Activated CD4-positive, alpha-beta T cell treated with anti-CD3 and anti-CD28 coated beads, Interleukin-2, amount 10 ng/mL, durations not matched to agents 7 days and 5 days (primary cell): Measurements from ENCODE around the gene MED12L. TPM values are rescaled to one million over a fixed set of nuclear protein-coding genes. Genes with fewer than 3 reads are reported as not detected.

Source experiments
- CTCF ChIA-PET: fragments of 350-600 bp; sonication (Branson Sonifier 250); formaldehyde crosslinking; loops from one replicate; lab custom pipeline; 2021; ENCODE audit warnings: antibody characterized with exemption; lab: Charles Lee
- POLR2A ChIA-PET: fragments of 350-600 bp; sonication (Branson Sonifier 250); formaldehyde crosslinking; loops from one replicate; lab custom pipeline; 2021; ENCODE audit warnings: antibody characterized with exemption; lab: Charles Lee
- DNase-seq: peaks from one replicate; pipeline ENCODE4 v3.0.0-alpha.2; 2020
- H3K27ac Mint-ChIP-seq: one replicate; pipeline ENCODE4 v1.8.0; 2021; ENCODE audit warnings: mild to moderate bottlenecking, moderate library complexity, mixed read lengths
- H3K27me3 Mint-ChIP-seq: one replicate; pipeline ENCODE4 v1.8.0; 2021; ENCODE audit warnings: mixed read lengths
- H3K36me3 Mint-ChIP-seq: one replicate; pipeline ENCODE4 v1.8.0; 2021; ENCODE audit warnings: low read depth, mixed read lengths
- H3K4me1 Mint-ChIP-seq: one replicate; pipeline ENCODE4 v1.8.0; 2021; ENCODE audit warnings: mixed read lengths
- H3K4me3 Mint-ChIP-seq: one replicate; pipeline ENCODE4 v1.8.0; 2021; ENCODE audit warnings: mild to moderate bottlenecking, moderate library complexity, mixed read lengths
- H3K9me3 Mint-ChIP-seq: one replicate; pipeline ENCODE4 v1.8.0; 2021; ENCODE audit warnings: mixed read lengths
- total RNA-seq, 2 experiments: library from RNA; stranded (reverse); gene quantifications; one replicate each; pipeline ENCODE4 v1.2.3, GENCODE V29; 2021

MED12L gene
- total RNA-seq, 2 experiments from 2014 or later, result 0.35 to 0.92 TPM

- ChIA-PET POLR2A (no interaction called here), CTCF (no interaction called here)
- no peaks in the 10 kb centered on the region for H3K36me3 Mint-ChIP-seq
- H3K4me1 Mint-ChIP-seq, result no peaks in the 10 kb centered on the region
- no peak overlapping the region for H3K27ac Mint-ChIP-seq
- H3K4me3 Mint-ChIP-seq, result no peak overlapping the region
- no peak for DNase-seq
- H3K27me3 Mint-ChIP-seq, result no peaks in the 10 kb centered on the region
- H3K9me3 Mint-ChIP-seq, result no peaks in the 10 kb centered on the region
These were observed 336.5 kb downstream of the MED12L start for GRCh38 chr3:151421938-151422337.

- no peaks in the 10 kb centered on the region for H3K36me3 Mint-ChIP-seq
- CTCF ChIA-PET, result interaction anchor here (1.3 kb wide), 1 partner anchor 131 kb away, joined by 3 read pairs; no protein-coding TSS in a partner anchor
These were observed 337.6 kb downstream of the MED12L start for GRCh38 chr3:151423091-151423490.

GRCh38 chr3:151425627-151426340 is 340.3 kb downstream of the MED12L start:
- Mint-ChIP-seq H3K9me3 (no peaks in the 10 kb centered on the region), H3K27me3 (peaks cover 5% of the 10 kb centered on the region), H3K36me3 (no peaks in the 10 kb centered on the region), H3K27ac (no peak overlapping the region), H3K4me1 (no peaks in the 10 kb centered on the region), H3K4me3 (no peak overlapping the region)
- DNase-seq, result no peak
- ChIA-PET POLR2A (no interaction called here), CTCF (interaction anchor here (0.6 to 1.1 kb wide), 2 partner anchors 8 to 18 kb away, joined by 3 to 4 read pairs; no protein-coding TSS in a partner anchor)

More at GRCh38 chr3:151423091-151423490, 337.6 kb downstream of the MED12L start:
- H3K4me1 Mint-ChIP-seq, result no peaks in the 10 kb centered on the region
- POLR2A ChIA-PET, result no interaction called here
- no peak overlapping the region for H3K27ac Mint-ChIP-seq
- H3K4me3 Mint-ChIP-seq, result no peak overlapping the region
- H3K9me3 Mint-ChIP-seq, result no peaks in the 10 kb centered on the region
- DNase-seq, result no peak
- peaks cover 3% of the 10 kb centered on the region for H3K27me3 Mint-ChIP-seq

DNA sequence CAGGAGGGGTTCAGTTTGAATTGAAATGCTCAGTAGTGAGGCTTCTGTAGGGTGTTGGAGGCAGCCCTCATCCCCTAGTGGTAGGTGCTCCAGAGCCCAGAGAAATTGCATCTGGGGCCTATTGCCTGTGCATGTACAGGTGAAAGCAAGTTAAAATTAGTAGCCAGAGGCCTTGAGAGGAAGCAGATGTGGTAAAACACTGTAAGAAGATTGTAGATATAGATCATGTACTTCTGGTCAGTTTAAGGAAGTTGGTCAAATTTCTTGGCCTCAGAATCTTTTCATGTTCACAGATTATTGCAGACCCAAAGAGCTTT is 340.8 kb downstream of the MED12L start:
- no peak for DNase-seq
- H3K27me3 Mint-ChIP-seq, result peaks cover 5% of the 10 kb centered on the region
- H3K9me3 Mint-ChIP-seq, result no peaks in the 10 kb centered on the region
- no peak overlapping the region for H3K4me3 Mint-ChIP-seq
- no peak overlapping the region for H3K27ac Mint-ChIP-seq
- CTCF ChIA-PET, result interaction anchor here (0.6 to 1.1 kb wide), 2 partner anchors 9 to 18 kb away, joined by 3 to 4 read pairs; no protein-coding TSS in a partner anchor
- no peaks in the 10 kb centered on the region for H3K36me3 Mint-ChIP-seq
- no peaks in the 10 kb centered on the region for H3K4me1 Mint-ChIP-seq
- POLR2A ChIA-PET, result no interaction called here

GRCh38 chr3:151428386-151428785 is 342.9 kb downstream of the MED12L start:
- DNase-seq, result no peak
- Mint-ChIP-seq H3K4me3 (no peak overlapping the region), H3K27ac (no peak overlapping the region), H3K9me3 (no peaks in the 10 kb centered on the region), H3K36me3 (no peaks in the 10 kb centered on the region), H3K27me3 (peaks cover 5% of the 10 kb centered on the region), H3K4me1 (no peaks in the 10 kb centered on the region)
- CTCF ChIA-PET, result interaction anchor here (0.9 kb wide), 1 partner anchor 519 kb away, joined by 3 read pairs; no protein-coding TSS in a partner anchor
- POLR2A ChIA-PET, result no interaction called here

DNA sequence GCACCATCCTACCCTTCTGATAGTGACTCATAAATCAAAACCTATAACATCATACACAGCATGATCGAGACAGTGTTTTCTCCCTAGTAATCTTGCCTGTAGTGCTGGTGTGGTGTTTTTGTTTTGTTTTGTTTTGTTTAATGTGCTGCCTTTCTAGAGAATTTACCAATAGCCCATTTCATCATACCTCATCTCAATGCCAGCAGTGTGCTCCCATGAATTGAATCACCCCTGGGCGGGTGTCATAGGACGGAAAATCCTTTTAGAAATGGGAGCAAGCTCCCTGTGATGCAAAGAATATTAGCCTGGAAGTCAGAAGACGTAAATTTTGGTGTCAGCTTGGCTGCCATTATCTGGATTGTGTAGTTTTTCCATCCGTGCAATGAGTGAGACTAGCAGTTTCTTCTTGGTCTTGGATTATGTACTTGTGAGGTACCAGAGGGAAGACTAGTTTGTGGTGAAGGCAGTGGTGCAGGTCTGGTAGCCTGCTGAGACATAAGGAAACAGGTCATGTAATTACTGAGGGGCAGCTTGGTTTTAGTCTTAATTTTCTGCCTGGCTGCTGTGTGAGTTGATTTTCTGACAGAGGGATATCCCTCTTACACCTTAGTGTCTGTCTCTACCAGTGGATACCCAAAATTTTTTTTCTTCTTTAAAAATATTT is 345.5 kb downstream of the MED12L start:
- CTCF ChIA-PET, result no interaction called here
- POLR2A ChIA-PET, result no interaction called here
- Mint-ChIP-seq H3K4me1 (no peaks in the 10 kb centered on the region), H3K27ac (no peak overlapping the region), H3K27me3 (peaks cover 5% of the 10 kb centered on the region), H3K36me3 (no peaks in the 10 kb centered on the region), H3K9me3 (no peaks in the 10 kb centered on the region), H3K4me3 (no peak overlapping the region)
- DNase-seq, result no peak

GRCh38 chr3:151431940-151432339 is 346.5 kb downstream of the MED12L start:
- Mint-ChIP-seq H3K9me3 (no peaks in the 10 kb centered on the region), H3K4me1 (no peaks in the 10 kb centered on the region), H3K27ac (no peak overlapping the region), H3K27me3 (peaks cover 5% of the 10 kb centered on the region), H3K4me3 (no peak overlapping the region), H3K36me3 (no peaks in the 10 kb centered on the region)
- ChIA-PET CTCF (no interaction called here), POLR2A (no interaction called here)
- no peak for DNase-seq

GRCh38 chr3:151432616-151433372 is 347.3 kb downstream of the MED12L start:
- ChIA-PET CTCF (no interaction called here), POLR2A (no interaction called here)
- no peaks in the 10 kb centered on the region for H3K4me1 Mint-ChIP-seq
- H3K27me3 Mint-ChIP-seq, result peaks cover 2% of the 10 kb centered on the region
- no peak for DNase-seq
- no peaks in the 10 kb centered on the region for H3K36me3 Mint-ChIP-seq
- H3K4me3 Mint-ChIP-seq, result no peak overlapping the region
- H3K27ac Mint-ChIP-seq, result no peak overlapping the region
- H3K9me3 Mint-ChIP-seq, result no peaks in the 10 kb centered on the region

DNA sequence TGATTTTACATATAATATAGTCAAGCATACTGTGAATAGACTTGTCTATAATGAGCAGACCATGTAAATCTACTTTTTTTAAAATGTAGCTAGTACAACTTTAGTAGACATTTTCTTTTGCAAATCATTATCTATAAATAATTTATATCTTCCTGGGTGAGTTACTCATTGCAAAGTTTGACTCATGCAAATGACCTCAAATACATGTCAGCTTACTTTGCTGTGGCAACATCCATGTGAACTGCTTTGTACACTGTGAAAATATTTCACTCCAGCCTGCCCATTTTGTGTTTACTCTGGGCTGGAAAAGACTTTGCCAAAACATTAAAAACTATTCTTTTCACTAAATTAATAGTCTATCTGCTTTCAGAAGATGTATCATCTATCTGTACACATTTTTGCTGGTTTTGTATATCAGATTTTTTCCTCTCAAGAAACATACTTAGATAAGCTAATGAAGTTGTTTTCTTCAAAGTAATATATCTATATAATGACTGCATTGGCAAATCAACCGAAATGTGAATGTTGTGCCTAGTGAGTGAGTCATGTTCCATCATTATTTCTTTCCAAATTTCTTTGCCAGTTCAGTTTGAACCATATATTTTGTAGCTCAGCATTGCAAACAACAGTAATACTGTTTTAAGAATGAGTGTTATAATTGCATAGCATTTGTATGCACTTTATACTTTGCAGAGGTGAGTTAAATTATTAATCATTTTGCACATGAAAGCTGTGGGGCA is 348.9 kb downstream of the MED12L start:
- ChIA-PET POLR2A (no interaction called here), CTCF (no interaction called here)
- Mint-ChIP-seq H3K36me3 (no peaks in the 10 kb centered on the region), H3K4me3 (no peak overlapping the region), H3K27me3 (no peaks in the 10 kb centered on the region), H3K9me3 (no peaks in the 10 kb centered on the region), H3K27ac (no peak overlapping the region), H3K4me1 (no peaks in the 10 kb centered on the region)
- DNase-seq, result no peak

DNA sequence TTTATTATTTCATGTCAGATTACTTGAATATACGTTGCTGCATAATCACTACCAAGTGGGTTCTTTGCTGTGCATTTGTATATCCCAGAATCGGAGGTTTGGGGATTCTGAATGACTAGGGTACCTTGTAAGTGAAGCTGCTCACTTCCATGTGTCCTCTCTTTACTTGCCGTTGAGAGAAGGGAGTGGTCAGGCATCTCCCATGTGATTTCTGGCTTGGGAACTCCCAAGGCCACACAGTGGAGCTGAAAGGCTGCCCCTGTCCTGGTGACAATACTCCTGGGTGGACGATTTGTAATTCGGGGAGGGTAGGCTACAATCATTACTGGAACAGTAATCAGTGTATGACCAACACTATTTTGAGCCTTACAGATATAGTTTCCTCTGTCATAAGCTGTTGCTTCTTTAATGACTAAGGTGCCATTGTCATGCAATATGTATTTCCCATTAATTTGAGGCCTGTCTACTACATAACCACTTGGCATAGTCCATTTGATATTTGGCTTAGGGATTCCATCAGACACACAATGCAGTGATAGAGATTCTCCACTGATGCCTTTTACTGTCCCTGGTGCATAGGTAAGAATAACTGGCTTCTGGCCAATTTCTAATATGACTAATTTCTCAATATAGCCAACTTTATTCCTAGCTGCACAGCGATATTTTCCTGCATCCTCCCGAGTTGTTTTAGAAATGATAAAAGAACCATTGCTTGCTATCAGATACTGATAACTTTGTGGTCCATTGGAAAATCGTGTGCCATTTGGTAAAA is 351.4 kb downstream of the MED12L start:
- ChIA-PET POLR2A (no interaction called here), CTCF (no interaction called here)
- H3K9me3 Mint-ChIP-seq, result no peaks in the 10 kb centered on the region

GRCh38 chr3:151437906-151438305 is 352.4 kb downstream of the MED12L start:
- ChIA-PET POLR2A (no interaction called here), CTCF (interaction anchor here (0.7 to 0.9 kb wide), 2 partner anchors 21 to 1087 kb away, joined by 3 to 4 read pairs; no protein-coding TSS in a partner anchor)
- no peak overlapping the region for H3K27ac Mint-ChIP-seq

More for the DNA sequence above, 351.4 kb downstream of the MED12L start:
- no peaks in the 10 kb centered on the region for H3K27me3 Mint-ChIP-seq
- no peak overlapping the region for H3K27ac Mint-ChIP-seq
- DNase-seq, result no peak
- H3K4me3 Mint-ChIP-seq, result no peak overlapping the region
- H3K36me3 Mint-ChIP-seq, result no peaks in the 10 kb centered on the region
- no peaks in the 10 kb centered on the region for H3K4me1 Mint-ChIP-seq

GRCh38 chr3:151439652-151440125 is 354.2 kb downstream of the MED12L start:
- H3K4me3 Mint-ChIP-seq, result no peak overlapping the region
- DNase-seq, result peak; percentile 18
- no peaks in the 10 kb centered on the region for H3K36me3 Mint-ChIP-seq
- CTCF ChIA-PET, result no interaction called here
- no peaks in the 10 kb centered on the region for H3K27me3 Mint-ChIP-seq
- H3K27ac Mint-ChIP-seq, result no peak overlapping the region
- POLR2A ChIA-PET, result no interaction called here
- H3K4me1 Mint-ChIP-seq, result no peaks in the 10 kb centered on the region
- H3K9me3 Mint-ChIP-seq, result no peaks in the 10 kb centered on the region

More at GRCh38 chr3:151437906-151438305, 352.4 kb downstream of the MED12L start:
- Mint-ChIP-seq H3K36me3 (no peaks in the 10 kb centered on the region), H3K4me1 (no peaks in the 10 kb centered on the region), H3K27me3 (no peaks in the 10 kb centered on the region), H3K9me3 (no peaks in the 10 kb centered on the region), H3K4me3 (no peak overlapping the region)
- DNase-seq, result no peak
